Measurements from ENCODE around the gene SCAF11.

The SCAF11 gene

DNA sequence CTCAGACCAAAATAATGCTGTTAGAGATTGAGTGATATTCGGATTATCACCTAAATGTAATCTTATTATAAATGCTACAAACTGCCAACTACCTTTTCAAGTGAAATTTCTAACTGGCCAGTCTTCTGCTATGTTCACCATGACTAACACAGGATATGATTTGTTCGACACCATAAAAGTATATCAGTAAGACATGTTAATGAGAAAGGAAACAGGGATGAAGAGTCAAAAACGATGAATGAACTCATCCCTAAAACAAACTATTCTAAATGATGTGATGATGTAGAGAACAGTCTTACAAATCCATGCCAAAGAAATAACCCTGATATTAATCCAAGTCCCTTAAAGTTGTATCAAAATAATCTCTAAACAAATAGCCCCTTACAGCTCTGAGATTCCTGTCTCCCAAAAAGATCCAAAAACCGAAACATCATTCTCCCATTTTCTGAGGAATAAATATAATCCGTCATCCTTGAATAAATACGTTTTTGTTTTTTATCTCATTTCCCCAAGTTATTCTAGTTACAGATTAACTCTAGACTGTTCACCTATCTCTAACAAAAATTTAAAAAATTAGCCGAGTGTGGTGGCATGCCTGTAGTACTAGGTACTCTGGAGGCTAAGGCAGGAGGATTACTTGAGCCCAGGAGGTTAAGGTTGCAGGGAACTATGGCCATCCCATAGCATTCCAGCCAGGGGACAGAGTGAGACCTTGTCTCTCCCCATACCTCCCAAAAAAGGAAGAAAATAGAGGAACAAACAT, 9.1 kb downstream of the SCAF11 start:
- no peak for DNase-seq

DNA sequence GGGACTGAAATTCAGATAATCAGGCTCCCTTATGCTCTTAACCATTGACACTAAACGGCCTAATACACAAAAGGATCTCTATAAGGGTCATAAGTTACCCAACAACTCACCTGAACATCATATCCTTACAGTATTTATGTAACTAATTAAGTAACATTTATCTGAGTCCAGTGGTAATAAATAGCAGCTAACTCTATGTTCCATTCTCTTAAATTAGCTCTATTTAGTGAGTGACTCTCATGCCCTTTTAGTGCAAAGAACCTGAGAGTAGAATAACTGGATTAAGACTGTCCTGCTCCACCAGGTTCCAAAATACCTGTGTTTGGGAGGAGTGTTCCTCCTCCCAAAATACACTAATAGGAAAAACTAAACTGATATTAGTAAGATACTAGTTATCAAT, 9.8 kb downstream of the SCAF11 start:
- no peak for DNase-seq

DNA sequence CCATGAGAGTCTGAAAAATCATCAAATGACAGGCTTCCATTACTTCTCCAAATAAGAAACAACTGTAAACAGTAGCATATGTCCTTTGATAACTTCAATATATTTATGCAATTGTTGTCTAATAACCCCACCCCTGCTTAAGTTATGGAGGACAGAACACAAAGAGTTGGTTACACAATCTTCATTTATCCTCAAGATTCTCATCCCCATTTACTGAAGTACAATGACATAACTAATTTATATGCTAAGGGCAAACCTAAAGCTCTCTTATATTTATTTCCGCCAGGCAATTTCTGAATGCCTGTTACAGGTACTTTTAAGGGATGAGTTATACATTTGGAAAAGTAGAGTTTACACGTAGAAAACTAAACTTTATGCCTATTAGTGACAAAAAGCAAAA, 12.3 kb downstream of the SCAF11 start:
- DNase-seq: no peak

GRCh38 chr12:45977620-45978019, 12.8 kb downstream of the SCAF11 start:
- no peak for DNase-seq

- no peak for DNase-seq
These were observed 14.9 kb downstream of the SCAF11 start for GRCh38 chr12:45975506-45975905.

DNA sequence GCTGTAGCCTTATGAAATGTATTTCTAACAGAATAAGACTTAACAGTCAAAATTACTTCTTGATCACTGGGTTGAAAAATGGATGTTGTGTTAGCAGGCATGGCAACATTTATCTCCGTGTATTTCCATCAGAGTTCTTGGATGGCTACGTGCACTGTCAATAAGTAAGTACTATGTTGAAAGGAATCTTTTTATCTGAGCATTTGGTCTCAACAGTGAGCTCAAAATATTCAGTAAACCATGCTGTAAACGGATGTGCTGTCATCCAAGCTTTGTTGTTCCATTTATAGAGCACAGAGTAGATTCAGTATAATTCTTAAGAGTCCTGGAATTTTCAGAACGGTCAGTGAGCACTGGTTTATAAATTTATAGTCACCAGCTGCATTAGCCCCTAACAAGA, 15.5 kb downstream of the SCAF11 start:
- no peak for DNase-seq

GRCh38 chr12:45974171-45974719, 16.1 kb downstream of the SCAF11 start:
- DNase-seq: no peak

GRCh38 chr12:45973526-45973925, 16.8 kb downstream of the SCAF11 start:
- no peak for DNase-seq

GRCh38 chr12:45970391-45970790, 20.0 kb downstream of the SCAF11 start:
- no peak for DNase-seq

- DNase-seq: no peak
These were observed 21.3 kb downstream of the SCAF11 start for GRCh38 chr12:45969084-45969483.

GRCh38 chr12:45966486-45966885, 23.9 kb downstream of the SCAF11 start:
- DNase-seq: no peak

GRCh38 chr12:45962553-45963325, 27.6 kb downstream of the SCAF11 start:
- no peak for DNase-seq

DNA sequence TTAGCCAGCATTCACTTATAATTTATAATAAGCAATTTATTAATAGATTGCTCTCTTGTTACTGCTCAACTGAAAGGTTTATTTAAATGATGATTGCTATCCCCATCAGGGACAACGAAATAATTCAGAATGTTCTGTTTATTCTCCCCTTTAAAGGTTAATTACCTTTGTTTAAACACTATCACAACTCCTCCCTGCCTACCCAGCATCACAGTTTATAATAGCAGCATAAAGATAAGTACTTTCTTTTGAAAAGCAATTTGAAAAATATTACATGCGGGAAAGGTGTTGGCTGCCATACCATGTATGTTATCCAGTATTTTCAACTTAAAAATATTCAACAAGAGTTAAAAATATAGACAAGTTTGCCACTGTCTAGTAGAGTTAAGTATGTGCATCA, 30.6 kb downstream of the SCAF11 start:
- no peak for DNase-seq

- no peak for DNase-seq
These were observed 31.3 kb downstream of the SCAF11 start for GRCh38 chr12:45959025-45959424.

- no peak for DNase-seq
These were observed 41.8 kb downstream of the SCAF11 start for GRCh38 chr12:45948546-45948945.

DNA sequence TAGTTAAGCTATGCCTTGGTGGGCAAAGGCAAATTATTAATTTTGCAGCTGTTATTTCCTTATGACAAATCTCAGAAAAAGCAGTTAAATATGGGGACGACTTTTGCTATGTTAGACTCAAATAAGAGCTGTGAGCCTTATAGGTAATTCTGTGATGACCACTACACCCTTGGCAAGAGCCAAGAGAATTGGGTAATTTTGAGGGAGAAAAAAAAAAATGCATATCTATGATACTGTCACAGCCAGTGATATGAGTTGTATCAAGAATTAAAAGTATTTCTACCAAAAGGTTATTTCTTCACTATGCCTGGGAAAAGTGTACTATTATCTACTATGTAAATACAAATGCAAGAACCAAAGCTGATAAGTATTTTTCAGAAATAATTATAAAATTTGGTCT, 43.9 kb downstream of the SCAF11 start:
- DNase-seq: no peak

DNA sequence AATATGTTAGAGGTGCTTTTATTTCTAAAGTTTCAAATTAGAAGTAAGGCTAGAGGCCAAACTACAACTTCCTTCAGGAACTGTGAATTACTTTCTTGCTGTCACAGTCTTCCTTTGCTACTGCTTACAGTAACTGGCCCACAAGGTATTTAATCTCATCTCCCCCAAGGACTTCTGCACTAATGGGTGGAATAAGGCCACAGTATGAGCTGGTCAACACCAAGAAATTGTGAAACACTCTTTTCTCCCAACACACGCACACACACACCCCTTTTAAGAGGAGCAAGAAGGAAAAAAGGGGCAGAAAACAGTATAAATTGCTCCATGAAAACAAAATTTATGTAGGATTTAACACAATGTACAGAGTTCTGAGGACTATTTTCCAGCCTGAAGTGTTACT, 45.6 kb downstream of the SCAF11 start:
- no peak for DNase-seq

DNA sequence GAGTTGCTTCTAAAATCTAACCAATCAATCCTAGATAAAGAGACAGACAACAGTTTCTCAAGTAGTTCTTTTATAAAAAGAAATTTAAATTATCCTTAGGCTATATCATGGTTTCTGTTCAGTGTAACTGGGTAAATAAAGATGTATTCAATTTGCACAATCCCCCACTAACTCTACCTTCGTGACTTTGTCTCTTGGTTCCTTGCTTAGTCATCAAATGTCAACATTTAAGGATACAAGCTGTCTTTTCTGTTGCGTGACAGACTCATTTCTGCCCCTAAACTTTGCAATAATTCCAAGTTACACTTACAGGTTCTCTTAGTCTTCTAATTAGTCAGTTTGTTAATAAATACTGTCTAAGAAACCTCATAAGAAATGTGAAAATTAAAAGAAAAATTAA, 50.6 kb downstream of the SCAF11 start:
- DNase-seq: no peak

DNA sequence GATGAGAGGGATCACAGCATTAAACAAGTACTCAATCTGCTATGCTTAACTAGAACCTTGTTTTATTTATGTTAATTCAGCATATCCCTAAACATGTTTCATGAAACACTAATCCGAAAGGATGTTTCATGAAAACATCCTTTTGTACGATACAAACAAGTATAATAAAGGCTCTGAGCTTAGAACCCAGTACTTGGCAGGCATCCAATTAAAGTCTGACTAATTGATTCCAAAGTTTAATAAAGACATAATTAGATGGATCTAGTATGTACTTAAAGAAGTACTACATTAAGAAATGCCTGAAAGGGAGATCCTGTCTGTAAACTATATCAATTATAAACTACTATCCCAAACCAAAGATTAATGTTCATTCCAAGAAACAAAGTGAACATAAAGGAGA, 51.8 kb downstream of the SCAF11 start:
- no peak for DNase-seq

DNA sequence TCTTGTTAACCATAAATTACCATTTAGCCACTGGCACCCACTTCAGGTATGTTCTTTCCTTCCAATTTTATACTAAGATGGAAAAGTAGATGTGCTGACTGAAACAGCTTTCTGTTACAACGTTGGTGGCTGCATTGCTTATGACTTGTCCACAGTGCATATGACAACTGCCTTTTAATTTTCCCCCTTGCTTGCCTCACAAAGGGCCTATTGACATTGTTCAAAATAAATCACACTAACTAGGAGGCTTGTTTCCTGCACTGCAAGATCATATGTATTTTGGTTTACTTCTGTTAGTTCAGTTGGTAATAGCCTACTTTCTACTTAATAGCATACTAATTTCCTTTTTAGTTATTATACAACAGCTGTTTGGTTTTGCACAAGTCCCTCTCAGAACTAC, 55.4 kb downstream of the SCAF11 start:
- DNase-seq: no peak

DNA sequence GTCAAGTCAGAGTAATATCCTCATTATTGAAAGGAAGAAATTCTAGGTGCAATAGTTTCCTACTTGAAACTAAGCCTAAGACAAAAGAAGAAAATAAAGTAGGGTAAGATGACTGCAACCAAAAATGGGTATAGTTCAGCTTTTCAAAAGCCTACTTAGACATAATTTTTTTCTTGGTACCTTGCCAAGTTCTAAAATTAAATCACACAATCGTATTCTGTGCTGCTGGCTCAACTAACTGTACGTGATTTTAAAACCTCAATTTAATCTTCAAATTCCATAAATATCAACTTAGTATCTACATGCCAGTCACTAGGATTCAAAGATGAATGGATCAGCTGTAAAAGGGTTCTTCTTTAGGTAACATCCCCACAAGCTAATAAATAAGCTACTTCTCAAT, 56.9 kb downstream of the SCAF11 start:
- DNase-seq: no peak

- no peak for DNase-seq
These were observed 60.0 kb downstream of the SCAF11 start for GRCh38 chr12:45930369-45930768.

GRCh38 chr12:45928309-45928708, 62.1 kb downstream of the SCAF11 start:
- DNase-seq: no peak

DNA sequence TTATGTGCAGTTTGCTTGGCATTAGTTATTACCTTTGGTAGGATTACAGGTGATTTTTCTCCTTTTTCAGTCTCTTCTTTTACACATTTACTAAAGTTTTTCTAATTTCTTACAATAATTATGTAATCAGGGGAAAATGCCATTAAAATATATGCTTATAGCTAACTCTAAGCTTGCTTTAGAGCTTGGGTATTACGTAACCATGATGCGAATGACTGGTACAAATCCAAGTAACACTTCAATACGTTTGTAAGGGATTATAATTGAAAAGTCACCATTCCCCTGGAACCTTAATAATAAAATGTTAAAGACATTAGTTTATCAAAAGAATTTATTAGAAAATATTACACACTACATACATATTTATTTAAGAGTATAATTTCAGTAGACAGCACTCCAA, 71.6 kb downstream of the SCAF11 start:
- no peak for DNase-seq

All from NCI-H187 treated with DMSO at 0.1 percent for 48 hours (cell line).